GM19193 (cell line): Measurements from ENCODE around the gene ELAVL2.

Experiments used
- POLR2A ChIP-seq: IDR thresholded peaks from 4 replicates; pipeline ENCODE4 v1.6.1; 2011; ENCODE audit not compliant: insufficient read depth, insufficient read length; ENCODE audit errors: extremely low read depth

Gene ELAVL2

GRCh38 chr9:23826120-23826629 lies at the start of gene ELAVL2:
TSS of gene ELAVL2 (minus strand) at chr9:23826240. CDS start at chr9:23762234, 64,006 bp downstream.
- TF ChIP-seq POLR2A = no peak

GRCh38 chr9:23858234-23858633 lies 32.2 kb upstream of the ELAVL2 start:
- no peak for TF ChIP-seq POLR2A

GRCh38 chr9:23855873-23856604 lies 30.0 kb upstream of the ELAVL2 start:
- TF ChIP-seq POLR2A = no peak

GRCh38 chr9:23850690-23851629 lies 24.9 kb upstream of the ELAVL2 start:
- TF ChIP-seq POLR2A = no peak

- TF ChIP-seq POLR2A = no peak
Measured at GRCh38 chr9:23850242-23850689, 24.2 kb upstream of the ELAVL2 start.

GRCh38 chr9:23849379-23850035 lies 23.5 kb upstream of the ELAVL2 start:
- no peak for TF ChIP-seq POLR2A

- no peak for TF ChIP-seq POLR2A
Measured at GRCh38 chr9:23842565-23843129, 16.6 kb upstream of the ELAVL2 start.

GRCh38 chr9:23841304-23841703 lies 15.3 kb upstream of the ELAVL2 start:
- no peak for TF ChIP-seq POLR2A

- no peak for TF ChIP-seq POLR2A
Measured at GRCh38 chr9:23837038-23837437, 11.0 kb upstream of the ELAVL2 start.

GRCh38 chr9:23830929-23831730 lies 5.1 kb upstream of the ELAVL2 start:
- TF ChIP-seq POLR2A = no peak

GRCh38 chr9:23830476-23830805 lies 4.4 kb upstream of the ELAVL2 start:
- TF ChIP-seq POLR2A = no peak

GRCh38 chr9:23829580-23830475 lies 3.8 kb upstream of the ELAVL2 start:
- TF ChIP-seq POLR2A = no peak

GRCh38 chr9:23825700-23826099 lies 340 bp downstream of the ELAVL2 start:
- no peak for TF ChIP-seq POLR2A
